HG03520 (cell line): ENCODE measurements around the gene PPP1R13L.
"Not testable (repeated sequence)": the region's sequence is repeated elsewhere in the genome, so short reads cannot be mapped to it uniquely, and the experiment has no call there.

Experiments
- ATAC-seq: cut with Tn5 transposase; IDR thresholded peaks from one replicate; pipeline ENCODE4 v1.9.1; 2021; ENCODE audit warnings: mild to moderate bottlenecking, moderate library complexity; ENCODE audit not compliant: unreplicated experiment

The PPP1R13L gene

DNA sequence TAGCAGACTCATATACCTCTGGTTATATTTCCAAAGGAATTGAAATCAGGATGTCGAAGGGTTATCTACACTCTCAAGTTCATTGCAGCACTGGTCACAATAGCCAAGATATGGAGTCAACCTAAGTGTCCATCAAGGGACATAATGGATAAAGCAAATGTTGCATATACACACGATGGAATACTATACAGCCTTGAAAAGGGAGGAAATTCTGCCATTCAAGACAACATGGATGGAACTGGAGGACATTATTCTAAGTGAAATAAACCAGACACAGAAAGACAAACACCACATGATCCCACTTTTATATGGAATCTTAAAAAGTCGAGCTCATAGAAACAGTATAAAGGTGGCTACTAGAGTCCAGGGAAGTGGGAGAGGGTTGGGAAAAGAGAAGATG, 32.5 kb upstream of the PPP1R13L start:
- no peak for ATAC-seq

GRCh38 chr19:45432543-45432942, 27.7 kb upstream of the PPP1R13L start:
- ATAC-seq = not testable (repeated sequence)

GRCh38 chr19:45431008-45431407, 26.1 kb upstream of the PPP1R13L start:
- not testable (repeated sequence) for ATAC-seq

GRCh38 chr19:45429896-45430295, 25.0 kb upstream of the PPP1R13L start:
- not testable (repeated sequence) for ATAC-seq

- no peak for ATAC-seq
Measured at GRCh38 chr19:45428384-45429231, 23.7 kb upstream of the PPP1R13L start.

DNA sequence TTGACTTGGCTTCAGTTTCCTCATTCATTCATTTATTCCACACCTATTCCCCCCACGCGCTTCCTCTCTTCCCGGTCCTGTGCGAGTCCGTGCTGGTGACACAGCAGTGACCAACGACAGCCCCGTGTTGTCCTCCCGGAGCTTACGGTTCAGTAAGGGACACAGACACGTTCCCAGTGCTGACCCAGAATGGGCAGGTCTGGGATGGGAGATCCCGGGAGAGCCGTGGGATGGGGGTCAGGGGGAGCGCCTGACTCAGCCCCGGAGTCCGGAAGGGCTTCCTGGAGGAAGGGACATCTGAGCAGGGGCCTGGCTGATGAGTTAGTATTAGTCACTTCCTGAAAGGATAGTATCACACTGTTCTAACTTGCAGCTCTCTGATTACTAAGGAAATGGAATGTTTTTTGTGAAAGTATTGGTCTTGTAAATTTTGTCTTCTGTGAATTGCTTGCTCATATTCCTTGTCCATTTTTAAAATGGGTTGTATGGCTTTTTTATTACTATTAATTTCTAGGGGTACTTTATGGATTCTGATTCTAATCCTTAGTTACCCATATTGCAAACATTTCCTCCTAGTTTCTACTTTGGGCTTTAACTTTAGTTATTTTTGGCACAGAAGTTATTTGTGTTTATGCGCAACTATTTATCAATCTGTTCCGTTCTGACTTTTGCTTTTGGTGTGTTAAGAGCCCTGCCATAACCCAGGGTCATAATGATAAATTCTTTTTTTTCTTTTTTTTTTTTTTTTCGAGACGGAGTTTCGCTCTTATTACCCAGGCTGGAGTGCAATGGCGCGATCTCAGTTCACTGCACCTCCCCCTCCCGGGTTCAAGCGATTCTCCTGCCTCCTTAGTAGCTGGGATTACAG, 19.6 kb upstream of the PPP1R13L start:
- ATAC-seq = no peak

DNA sequence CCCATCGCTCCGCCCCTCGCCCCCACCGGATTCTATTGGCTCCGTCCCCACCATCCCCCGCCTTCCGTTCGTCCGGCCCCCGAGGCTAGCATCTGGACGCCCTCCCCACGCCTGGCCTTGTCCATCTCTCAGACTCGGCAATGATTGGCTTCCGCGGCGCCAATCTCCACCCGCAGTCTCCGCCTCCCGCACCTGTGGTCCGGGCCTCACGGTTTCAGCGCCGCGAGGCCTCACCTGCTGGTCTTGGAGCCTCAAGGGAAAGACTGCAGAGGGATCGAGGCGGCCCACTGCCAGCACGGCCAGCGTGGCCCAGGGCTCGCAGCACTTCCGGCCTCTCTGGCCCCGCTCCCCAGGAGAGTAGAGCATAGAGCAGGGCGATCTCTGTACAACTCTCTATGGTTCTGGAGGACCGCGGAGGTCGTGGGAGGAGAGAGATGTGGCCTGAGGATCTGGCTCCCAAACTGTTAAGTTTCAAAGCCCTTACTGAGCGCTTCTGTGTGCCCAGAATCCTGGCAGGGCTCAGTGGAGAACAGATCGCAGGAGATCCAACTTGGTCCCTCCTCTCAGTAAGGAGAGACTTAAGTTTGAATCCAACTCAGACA, 18.8 kb upstream of the PPP1R13L start, which contains the start of gene ERCC1:
TSS of gene ERCC1 (minus strand) at position 329 of the 602 bp plus-strand sequence. CDS start 543 bp downstream, outside the sequence.
- peak; percentile 59 for ATAC-seq

GRCh38 chr19:45423033-45423588, 18.2 kb upstream of the PPP1R13L start:
- ATAC-seq = no peak

DNA sequence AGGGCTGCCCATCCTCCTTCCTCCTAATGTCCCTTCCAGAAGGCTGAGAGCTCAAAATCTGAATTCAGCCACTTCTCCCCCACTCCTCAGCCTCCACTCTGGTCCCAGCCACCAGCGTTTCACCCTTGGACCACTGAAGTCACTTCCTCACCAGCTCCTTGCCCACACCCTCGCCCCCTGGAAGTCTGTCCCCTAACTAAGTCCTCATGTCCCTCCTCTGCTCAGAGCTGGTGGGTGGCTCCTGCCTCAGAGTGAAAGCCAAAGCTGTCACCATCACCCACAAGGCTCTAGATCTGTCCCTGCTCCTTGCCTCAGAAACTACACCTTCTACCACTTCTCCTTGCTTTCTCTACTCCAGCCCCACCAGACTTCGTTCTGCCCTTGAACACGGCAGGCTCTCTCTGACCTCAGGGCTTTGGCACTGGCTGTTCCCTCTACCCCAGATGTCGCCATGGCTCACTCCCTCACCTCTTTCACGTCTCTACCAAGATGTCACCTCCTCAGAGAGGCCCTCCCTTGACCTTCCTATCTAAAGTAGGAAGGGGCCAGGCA, 17.2 kb upstream of the PPP1R13L start:
- ATAC-seq = no peak

DNA sequence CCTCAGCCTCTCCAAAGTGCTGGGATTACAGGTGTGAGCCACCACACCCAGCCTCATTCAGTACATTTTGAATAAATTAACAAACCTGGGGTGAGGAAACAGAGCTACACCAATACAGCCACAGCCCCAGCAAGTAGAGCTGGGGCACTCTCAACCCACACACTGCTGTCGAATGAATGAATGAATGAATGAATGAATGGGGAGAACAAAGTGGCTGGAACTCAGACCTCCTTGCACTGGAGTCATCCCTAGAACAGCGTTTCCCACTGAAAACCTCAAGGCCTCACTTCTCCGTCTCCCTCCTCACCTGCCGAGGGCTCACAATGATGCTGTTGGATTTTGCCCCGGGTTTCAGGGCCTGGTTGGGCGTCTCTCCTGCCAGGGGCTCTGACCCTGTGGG, 16.0 kb upstream of the PPP1R13L start:
- no peak for ATAC-seq

- no peak for ATAC-seq
Measured at GRCh38 chr19:45420356-45420755, 15.5 kb upstream of the PPP1R13L start.

DNA sequence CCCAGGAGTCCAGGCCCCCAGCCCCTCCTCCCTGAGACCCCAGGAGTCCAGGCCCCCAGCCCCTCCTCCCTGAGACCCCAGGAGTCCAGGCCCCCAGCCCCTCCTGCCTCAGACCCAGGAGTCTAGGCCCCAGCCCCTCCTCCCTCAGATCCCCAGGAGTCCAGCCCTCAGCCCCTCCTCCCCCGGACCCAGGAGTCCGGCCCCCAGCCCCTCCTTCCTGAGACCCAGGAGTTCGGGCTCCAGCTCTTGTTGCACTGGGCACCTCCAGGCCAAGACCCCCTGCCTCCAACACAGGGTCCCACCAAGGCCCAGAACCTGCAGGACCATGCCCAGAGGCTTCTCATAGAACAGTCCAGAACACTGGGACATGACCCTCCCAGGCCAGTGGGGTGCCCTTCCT, 15.0 kb upstream of the PPP1R13L start:
- ATAC-seq = no peak

- no peak for ATAC-seq
Measured at GRCh38 chr19:45419396-45419795, 14.5 kb upstream of the PPP1R13L start.

- ATAC-seq = no peak
Measured at GRCh38 chr19:45418802-45419201, 13.9 kb upstream of the PPP1R13L start.

DNA sequence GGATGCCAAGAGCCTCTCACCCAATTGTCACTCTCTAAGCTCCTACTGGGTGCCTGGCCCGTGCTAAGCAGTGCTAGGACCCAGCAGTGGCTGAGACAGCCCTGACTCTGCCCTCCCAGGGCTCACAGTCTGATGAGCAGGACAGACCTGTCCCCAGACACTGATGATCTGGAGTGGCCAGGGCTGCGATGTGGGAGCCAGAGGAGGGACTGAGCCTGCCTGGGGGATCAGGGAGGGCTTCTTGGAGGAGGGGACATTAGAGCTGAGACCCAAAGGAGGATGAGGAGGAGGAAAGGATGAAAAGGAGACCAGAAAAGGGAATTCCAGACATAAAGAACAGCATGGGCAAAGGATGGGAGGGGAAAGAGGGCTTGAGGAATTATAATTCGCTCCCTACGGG, 12.3 kb upstream of the PPP1R13L start:
- no peak for ATAC-seq

DNA sequence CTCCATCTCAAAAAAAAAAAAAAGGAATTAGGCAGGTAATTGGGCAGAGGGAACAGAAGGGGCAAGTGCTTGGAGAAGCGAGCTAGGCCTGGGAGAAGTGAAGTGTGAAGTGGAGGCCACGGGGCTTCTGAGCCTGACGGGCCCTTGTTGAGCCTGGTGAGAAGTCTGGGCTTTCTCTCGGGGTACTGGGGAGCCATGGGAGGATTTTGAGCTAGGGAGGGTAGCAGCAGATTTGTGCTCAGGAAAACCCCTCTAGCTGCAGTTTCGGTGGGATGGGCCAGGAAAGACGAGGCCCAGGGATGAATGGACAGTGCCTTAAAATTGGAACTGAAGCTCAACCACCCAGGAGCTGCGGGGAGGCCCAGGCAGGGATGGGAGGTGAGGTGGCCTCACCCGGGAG, 9.6 kb upstream of the PPP1R13L start:
- no peak for ATAC-seq

- no peak for ATAC-seq
Measured at GRCh38 chr19:45413497-45413896, 8.6 kb upstream of the PPP1R13L start.

- ATAC-seq = not testable (repeated sequence)
Measured at GRCh38 chr19:45410330-45410729, 5.5 kb upstream of the PPP1R13L start.

DNA sequence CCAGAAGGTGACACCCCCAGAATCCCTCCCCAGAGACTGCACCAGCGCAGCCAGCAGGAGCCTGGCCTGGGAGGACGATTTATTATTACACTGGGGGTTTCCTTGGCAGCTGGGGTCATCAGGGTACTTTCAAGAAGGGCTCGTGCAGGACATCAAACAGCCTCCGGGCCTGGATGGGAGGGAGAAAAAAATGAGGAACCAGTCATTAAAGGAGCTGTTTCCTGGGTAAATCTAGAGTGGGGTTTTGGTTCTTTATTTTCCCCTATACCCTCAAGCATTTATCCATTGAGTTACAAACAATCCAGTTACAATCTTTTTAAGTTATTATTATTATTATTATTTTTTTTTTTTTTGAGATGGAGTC, 4.7 kb upstream of the PPP1R13L start:
- ATAC-seq = no peak

DNA sequence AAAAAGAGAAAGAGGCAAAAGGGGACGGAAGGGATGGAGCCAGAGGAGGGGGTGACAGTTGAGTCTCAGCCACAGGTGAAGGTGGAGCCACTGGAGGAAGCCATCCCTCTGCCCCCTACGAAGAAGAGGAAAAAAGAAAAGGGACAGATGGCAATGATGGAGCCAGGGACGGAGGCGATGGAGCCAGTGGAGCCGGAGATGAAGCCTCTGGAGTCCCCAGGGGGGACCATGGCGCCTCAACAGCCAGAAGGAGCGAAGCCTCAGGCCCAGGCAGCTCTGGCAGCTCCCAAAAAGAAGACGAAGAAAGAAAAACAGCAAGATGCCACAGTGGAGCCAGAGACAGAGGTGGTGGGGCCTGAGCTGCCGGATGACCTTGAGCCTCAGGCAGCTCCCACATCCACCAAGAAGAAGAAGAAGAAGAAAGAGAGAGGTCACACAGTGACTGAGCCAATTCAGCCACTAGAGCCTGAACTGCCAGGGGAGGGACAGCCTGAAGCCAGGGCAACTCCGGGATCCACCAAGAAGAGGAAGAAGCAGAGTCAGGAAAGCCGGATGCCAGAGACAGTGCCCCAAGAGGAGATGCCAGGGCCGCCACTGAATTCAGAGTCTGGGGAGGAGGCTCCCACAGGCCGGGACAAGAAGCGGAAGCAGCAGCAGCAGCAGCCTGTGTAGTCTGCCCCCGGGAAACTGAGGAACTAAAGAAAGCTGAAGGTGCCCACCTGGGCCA, 4.1 kb upstream of the PPP1R13L start:
- ATAC-seq = no peak
